Myocyte (in vitro differentiated cells): ENCODE data around the gene LRP1B. TPM values are rescaled to one million over a fixed set of nuclear protein-coding genes. Genes with fewer than 3 reads are reported as not detected.
"Not testable (repeated sequence)": the region's sequence is repeated elsewhere in the genome, so short reads cannot be mapped to it uniquely, and the experiment has no call there.

Experiments used
- DNase-seq: peaks from one replicate; pipeline ENCODE4 v3.0.0-alpha.2; 2012; ENCODE audit warnings: low read depth
- total RNA-seq: library from RNA; depleted of rRNA; stranded (reverse); fragments of >200 nt; gene quantifications from 2 replicates; pipeline ENCODE4 v1.2.3, GENCODE V29; 2014

Gene LRP1B
- total RNA-seq, 1 donor from 2014 or later, result 0.05 TPM

DNA sequence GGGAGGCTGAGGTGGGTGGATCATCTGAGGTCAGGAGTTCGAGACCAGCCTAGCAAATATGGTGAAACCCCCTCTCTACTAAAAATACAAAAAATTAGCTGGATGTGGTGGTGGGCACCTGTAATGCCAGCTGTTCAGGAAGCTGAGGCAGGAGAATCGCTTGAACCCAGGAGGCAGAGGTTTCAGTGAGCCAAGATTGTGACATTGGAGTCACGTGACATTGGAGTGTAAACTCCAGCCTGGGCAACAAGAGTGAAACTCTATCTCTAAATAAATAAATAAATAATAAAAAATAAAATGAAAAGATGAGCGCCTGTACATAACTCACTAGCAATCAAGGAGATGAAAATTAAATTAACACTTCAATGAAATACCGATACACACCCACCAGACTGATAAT, 1853.5 kb downstream of the LRP1B start:
- not testable (repeated sequence) for DNase-seq

DNA sequence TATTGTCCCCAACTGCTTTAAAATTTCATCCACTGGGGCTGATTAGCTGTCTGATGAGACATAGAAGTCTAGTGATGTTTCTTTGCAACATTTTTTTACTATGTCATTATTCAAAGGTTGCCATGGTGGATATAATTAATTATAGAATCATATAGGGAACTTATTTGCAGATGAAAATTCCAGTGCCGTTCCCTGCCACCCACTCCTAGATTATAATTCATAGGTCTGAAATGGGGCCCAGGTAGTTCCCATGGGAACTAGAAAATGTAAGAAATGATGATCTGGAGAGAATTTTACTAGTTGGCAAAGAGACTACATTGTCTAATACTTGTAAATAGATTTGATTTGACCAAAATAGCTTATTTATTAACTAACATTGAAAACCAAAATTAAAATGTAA, 1854.2 kb downstream of the LRP1B start:
- DNase-seq, result no peak

DNA sequence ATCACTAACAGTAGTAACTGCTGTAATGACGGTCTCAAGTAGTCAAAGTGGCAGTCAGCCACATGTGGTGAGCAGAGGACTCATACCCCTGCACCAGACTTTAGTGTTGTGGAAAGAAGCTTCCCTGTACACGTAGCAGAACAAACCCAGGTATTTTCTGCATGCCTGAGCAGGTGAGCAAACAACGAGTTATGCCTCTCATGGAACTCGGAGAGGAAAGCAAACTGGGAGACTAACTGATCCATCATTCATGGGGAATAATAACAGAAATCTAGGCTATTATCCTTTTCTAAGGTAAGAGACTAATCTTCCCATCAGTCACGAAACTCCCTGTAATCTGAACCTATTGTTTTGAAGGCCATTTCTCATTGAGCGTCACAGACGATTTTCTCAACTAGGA, 1855.4 kb downstream of the LRP1B start:
- no peak for DNase-seq

DNA sequence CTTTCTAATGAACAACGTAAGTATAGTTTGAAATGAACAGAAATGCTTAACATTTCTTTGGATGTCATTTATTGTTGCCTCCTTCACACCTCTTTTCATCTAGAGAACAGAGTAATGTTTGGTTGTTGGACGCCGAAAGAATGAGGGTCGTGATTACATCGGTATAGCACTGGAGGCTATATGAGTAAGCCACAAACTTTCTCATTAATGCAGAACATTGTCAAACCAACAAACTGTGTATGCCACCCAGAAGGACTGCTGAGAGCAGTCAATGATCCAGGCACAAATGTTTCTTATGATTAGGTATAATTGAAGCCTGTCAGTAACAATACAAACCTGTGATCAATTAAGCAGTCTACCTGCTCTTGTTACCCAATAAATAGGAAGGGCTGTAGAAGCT, 1855.9 kb downstream of the LRP1B start:
- no peak for DNase-seq

DNA sequence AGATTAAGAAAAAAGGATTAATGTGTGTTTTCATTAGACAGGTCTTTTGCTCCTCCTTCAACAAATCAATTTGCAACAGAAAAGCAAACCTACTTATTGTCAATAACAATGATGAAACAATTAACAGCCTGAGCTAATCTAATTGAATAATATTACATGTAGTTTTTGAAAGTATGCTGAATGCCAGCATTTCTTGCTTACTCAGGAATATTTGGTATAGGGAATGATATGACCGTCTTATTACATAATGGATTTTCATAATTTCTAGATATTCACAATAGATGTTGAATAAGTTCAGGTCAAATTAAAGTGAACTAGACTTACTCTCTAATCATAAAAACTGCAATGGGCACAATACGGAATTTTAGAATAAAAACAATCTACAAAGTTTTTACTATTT, 1856.9 kb downstream of the LRP1B start:
- no peak for DNase-seq

DNA sequence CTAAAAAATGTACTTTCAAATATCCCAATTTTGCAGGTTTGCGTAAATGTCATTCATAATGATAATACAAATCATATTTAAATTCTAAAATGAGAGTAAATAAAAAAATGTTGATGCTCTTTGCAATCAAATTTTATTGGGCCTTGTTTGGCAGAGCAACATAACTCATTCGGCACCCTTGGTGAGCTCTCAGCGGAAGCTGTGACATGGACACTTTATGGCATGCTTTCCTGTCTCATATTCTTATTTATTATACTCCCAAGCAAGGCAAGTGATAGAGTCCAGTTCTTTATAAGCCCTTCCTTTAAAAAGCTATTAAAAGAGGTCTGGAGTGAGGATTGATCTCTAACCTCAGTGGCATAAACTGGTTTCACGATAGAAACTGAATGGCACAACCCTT, 1857.4 kb downstream of the LRP1B start:
- no peak for DNase-seq

DNA sequence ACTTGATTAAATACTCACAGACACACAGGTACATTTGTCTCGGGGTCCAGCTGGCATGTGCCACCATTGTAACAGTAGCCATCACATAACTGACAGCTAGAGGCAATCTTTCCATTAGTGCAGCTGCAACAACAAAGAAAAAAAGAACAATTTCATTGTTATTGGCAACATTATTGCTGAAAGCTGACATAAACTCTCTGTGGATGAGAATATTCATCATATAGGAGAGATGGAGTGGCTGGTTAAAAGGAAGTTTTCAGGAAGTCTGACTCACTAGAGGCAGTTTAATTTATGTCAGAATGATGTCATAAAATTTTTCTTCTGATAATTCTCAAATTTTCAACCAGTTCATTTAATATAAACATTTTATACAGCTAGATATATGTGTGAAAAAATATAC, 1860.6 kb downstream of the LRP1B start:
- no peak for DNase-seq

DNA sequence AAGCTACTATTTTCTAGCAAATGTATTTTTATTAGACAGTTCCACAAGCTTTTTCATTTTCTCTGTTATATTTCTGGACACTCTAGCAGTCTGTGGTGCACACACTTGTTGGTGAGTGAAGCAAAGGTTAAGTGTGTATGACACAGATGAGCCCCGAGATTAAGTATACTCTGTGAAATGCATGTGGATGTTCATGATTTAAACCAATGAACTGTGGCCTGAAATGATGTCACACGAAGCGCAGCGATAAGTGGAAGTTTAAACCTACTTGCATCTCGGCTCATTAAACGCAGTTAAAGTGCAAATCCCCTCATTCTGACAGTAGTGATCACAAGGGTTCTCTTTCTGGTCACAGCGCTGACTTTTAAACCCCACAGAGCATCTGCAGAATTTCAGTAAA, 1861.8 kb downstream of the LRP1B start:
- no peak for DNase-seq

DNA sequence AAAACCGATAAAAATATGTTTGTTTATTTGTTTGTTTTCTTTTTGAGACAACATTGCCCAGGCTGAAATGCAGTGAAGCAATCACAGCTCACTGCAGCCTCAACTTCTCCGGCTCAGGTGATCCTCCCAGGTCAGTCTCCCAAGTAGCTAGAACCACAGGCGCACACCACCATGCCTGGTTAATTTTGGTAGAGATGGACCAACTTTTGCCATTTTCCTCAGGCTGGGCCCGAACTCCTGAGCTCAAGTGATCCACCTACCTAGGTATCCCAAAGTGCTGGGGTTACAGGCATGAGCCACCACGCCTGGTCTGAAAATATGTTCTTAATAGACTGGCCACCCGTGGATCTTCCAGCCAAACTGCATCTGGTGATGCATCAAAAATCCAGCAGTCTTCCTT, 1867.9 kb downstream of the LRP1B start:
- no peak for DNase-seq

DNA sequence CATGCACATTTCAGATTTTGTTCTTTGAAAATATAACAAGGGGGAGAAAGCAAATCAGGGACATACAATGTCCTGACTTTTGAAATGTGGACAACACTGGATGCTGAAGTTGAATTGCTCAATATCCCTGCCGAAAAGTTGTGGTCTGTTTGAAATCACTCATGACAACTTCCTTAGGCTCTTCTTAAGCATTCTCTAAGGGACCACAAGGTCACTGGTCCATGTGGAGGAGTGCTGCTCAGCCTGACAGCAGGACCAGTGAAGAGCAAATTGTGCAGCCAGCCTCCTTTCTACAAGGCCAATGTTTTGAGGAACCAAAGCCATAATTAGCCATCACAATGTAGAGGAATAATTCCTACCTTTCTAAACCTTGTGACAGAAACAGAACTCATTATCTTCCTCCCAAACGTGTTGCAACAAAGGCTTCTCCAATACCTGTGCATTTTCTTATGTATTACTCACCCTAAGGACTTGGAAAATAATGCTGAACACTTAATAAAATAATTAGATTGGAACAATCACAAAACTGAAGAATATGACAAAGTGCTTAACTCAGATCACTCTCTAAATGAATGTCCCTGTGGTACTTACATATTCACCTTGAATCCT, 1873.0 kb downstream of the LRP1B start:
- no peak for DNase-seq

DNA sequence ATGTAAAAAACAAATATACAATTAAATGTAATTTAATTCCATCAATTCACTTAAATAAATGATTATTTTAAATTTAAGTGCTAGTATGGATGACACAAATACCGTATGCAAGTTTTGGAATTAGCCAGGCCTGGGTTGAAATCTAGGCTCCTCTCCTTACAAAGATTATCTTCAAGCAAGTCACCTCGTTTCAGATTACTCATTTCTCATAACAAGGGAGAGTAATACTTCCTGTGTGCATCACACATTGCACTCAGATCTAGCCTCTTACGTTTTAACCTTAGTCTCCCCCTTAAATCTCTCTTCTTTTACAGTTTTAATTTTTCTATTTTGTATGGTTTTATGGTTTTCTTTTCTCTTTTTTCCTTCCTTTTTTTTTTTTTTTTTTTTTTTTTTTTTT, 1874.7 kb downstream of the LRP1B start:
- DNase-seq, result no peak

DNA sequence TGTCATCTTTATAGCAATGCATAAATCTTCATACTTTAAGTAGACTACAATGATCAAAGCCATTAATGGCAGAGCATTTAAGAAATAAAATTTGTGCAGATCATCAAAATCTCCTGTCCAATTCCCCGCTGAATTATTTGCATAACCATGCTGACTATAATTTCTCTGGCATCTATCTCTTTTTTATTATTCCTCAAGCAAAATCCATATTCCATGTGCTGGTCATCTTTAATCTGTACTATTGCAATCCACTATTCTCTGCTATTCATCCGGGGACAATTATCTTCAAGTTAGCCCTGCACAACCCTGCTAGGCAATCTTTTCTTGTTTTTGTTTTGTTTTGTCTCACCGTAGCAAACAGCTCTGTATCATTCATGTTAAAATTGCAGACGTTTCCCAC, 1881.0 kb downstream of the LRP1B start:
- no peak for DNase-seq

DNA sequence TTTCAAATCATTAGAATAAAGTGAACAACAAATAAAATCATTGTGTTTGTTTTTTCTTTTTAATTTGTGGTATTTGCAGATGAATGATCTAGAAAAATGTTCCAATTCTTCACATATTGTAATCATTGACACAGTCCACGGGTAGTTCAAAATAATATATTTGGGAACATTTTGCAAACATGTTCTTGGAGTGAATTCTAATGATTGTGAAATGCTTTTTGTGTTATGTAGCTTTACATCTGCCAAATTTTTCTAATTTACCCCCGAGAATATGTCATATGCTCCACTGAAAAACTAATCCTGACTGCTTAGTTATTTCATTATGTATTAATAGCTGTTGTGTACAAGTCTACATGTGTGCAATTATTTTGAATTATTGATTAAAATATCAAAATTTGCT, 1882.2 kb downstream of the LRP1B start:
- DNase-seq, result no peak

DNA sequence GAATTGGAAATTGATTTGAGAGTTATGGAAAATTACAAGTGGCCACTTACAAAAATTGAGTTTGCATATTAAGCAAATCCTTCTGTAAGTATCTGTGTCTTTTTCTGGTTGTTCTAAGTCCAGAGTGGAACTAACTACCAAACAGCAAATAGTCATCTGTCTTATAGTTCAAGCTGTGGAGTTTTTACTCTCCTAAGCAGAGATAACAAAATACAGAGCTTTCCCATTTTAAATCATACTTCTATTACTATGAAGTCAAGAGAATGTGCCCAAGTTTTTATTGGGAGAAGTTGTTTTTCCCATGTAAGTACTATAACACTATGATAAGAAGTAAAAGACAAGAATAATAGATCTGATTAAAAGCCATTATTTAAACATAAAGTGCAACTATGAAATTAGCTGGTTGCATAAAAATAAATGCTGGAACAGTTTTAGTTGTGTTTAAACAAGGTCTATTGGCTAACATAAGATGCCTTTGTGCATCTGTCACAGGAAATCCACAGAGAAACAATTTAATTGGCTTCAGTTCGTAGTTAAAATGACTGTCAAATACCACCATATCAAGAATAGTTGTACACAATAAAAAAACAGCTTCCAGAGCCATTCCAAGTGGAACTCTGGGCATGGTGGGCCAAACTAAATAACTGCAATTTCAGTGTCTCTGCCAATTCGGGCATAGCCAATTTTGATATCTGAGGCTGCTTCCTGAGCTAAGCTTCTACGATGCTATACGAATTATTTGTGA, 1883.2 kb downstream of the LRP1B start:
- DNase-seq, result no peak

DNA sequence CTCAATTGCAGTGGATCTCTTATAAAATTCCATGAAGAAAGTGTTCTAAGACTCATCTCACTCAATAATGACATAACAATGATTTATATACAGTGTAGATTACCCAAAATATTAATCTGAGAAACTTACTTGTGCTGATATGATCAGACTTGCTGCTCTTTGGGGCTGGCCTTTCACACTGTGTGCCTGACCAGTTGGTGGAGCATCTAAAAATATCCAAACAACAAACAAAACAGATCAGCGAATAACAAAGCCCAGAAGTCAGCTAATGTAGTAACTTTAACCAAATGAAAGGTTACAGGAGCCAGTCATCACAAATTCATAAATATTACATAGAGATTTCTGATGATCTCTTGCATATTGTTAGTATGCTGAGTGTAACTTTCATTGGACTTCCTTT, 1883.9 kb downstream of the LRP1B start:
- no peak for DNase-seq

DNA sequence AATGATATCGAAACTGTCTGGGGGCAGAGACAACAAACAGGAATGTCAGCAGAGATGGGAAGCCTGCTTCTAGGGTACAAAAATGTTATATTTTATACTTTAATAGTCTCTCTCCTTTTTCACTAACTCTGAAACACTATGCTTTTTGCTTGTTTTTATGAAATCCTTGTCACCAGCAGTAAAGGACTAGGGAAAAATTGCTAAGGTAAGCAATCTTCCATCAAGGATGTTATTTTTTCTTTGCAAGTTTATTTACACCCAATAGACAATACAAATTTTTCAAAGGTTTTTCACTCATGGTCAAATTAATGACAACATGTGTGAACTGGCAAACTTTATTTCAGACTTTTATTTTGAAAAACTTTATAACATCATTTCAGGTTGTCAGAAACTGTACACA, 1884.8 kb downstream of the LRP1B start:
- no peak for DNase-seq

DNA sequence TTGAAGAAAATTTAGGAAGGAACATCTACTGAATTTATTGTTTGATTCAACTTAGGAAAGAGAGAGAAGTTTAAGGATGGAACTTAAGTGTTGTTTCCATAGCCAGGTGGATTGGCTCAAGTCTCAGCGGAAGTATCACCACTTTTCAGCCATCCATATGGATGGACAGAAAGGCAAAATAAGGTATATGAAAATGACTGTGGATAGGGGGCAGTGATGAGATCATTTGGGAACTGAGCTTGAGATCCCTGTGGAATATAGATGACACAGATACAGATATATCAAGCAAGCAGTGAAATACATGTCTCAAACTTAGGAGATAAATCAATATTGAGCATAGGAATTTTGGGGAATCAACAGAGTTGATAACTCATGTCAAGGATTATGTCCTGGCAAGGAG, 1887.9 kb downstream of the LRP1B start:
- no peak for DNase-seq

DNA sequence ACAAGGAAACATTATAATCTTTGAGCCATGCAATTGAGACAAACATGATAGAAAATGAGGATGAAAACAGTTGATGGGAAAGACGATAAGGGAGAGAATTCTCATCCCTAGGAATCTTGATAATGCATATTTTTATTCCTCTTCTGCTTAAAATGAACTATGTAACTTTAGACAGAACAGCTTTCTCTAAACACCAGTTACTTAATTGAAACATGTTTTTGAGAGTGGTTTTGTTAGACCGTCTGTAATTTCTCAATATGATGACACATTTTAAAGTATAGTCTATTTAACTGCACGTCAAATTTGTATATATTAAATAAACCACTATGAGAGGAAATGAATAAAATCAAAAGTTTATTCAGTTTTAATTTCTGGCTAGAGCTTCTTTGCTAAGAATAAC, 1896.7 kb downstream of the LRP1B start:
- no peak for DNase-seq

DNA sequence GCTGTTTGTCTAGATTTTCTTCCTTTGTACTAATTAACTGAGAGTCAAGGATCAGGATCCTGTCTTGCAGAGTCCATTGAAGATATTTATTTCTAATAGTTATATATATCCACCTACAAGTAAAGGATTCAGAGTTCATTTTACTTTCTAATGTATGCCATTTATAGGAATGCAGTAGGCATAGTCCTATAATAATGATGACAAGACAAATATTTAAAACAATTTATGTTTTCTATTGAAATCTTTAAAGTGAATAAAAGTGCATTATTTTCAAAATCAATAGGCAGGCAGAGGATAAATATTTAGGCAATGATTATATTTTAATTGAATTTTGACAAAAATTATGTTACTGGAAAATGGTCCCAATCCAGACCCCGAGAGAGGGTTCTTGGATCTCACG, 1919.9 kb downstream of the LRP1B start:
- no peak for DNase-seq

DNA sequence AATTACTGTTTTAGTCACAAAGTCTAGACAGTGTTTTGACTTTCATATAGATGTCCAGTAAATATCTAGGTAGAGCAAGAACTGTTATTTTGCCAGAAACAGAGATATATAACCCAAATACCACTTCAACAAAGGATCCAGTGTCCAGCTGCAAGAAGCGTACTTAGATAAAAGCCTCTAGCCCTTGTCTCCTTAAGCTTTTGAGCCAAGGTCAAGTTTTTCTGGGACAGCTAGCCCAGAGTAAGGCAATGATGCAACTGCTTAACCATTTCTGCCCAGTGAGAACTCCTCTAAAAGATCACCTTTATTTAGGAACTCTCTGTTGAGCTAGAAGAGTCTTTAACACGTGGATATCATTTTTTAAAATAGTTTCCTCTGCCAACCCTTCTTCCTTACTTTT, 1925.7 kb downstream of the LRP1B start:
- no peak for DNase-seq

DNA sequence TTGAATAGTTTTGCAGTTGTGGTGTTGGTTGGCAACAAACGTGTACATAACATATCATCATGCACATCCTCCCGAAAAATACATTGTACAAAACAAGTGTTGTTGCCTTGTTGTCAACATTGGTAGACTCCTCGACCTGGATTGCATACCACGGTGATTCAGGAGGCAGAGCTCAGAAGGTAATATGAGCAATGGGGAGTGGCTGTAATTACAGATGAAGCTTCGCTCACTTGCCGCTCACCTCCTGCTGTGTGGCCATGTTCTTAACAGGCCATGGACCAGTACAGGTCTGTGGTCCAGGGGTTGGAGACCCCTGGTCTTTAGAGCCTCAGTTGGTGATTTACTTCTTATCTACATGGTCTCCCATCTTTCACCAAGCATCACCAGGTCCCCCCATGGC, 1927.5 kb downstream of the LRP1B start:
- no peak for DNase-seq

DNA sequence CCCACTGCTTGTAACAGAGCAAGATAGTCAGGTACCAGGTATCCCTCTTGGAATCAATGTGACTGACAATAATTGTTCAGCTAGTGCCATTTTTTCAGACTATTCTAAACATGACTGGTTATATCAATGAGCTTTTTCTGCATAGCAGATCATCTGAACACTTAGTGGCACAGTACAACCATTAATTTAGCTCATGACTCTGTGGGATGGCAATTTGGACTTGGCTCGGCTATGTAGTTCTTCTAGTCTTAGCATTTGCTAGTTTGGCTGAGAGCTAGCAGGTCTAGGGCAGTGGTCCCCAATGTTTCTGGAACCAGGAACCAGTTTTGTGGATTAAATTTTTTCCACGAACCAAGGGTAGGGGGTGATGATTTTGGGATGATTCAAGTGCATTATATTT, 1929.2 kb downstream of the LRP1B start:
- DNase-seq, result no peak

DNA sequence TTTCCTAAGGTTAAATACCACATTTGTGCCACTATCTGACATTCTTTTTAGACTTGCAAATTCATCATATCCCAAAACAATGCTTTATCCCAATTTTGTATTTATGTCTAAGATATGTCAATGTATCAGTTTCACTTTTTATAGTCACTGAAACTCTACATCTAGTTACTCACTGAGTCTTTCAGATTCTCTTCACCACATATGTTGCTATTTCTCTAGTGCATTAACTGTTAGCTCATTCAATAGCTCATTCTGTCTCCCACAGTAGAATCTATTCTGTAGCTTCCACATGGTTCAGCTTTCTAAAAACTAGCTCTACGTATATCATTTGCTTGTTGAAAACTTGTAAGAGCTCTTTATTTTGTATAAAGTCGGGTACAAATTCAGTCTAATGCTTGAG, 1930.1 kb downstream of the LRP1B start:
- no peak for DNase-seq
